Choroid plexus epithelial cell (primary cell): ENCODE measurements around the gene CLIC3.

Source experiments
- DNase-seq: peaks from one replicate; pipeline ENCODE4 v3.0.0-alpha.2; 2010; ENCODE audit warnings: low read depth
- H3K4me3 ChIP-seq: 2 replicates; pipeline ENCODE4 v1.5.1; 2011; ENCODE audit warnings: low read depth, mild to moderate bottlenecking, control low read depth, low read length, moderate library complexity
- CTCF ChIP-seq: conservative IDR thresholded peaks from 2 replicates; pipeline ENCODE4 v1.5.1; 2011; ENCODE audit warnings: low read depth, mild to moderate bottlenecking, control low read depth, inconsistent platforms, low read length, moderate library complexity

Gene CLIC3

GRCh38 chr9:136954270-136955083 lies 41.9 kb downstream of the CLIC3 start:
- no peak for DNase-seq

GRCh38 chr9:136953771-136954269 lies 42.5 kb downstream of the CLIC3 start:
- TF ChIP-seq CTCF, result no peak
- no peak overlapping the region for H3K4me3 ChIP-seq

More at GRCh38 chr9:136954270-136955083, 41.9 kb downstream of the CLIC3 start:
- TF ChIP-seq CTCF, result no peak
- no peak overlapping the region for H3K4me3 ChIP-seq

GRCh38 chr9:136952876-136953770 lies 43.2 kb downstream of the CLIC3 start:
- TF ChIP-seq CTCF, result no peak
- DNase-seq, result no peak

More at GRCh38 chr9:136953771-136954269, 42.5 kb downstream of the CLIC3 start:
- no peak for DNase-seq

GRCh38 chr9:136952321-136952850 lies 44.0 kb downstream of the CLIC3 start:
- DNase-seq, result no peak
- no peak overlapping the region for H3K4me3 ChIP-seq
- no peak for TF ChIP-seq CTCF

More at GRCh38 chr9:136952876-136953770, 43.2 kb downstream of the CLIC3 start:
- no peak overlapping the region for H3K4me3 ChIP-seq

- no peak within 1 kb of the TSS for H3K4me3 ChIP-seq
- no peak for TF ChIP-seq CTCF
- no peak for DNase-seq
Observed at GRCh38 chr9:136951541-136952320, 44.6 kb downstream of the CLIC3 start, which contains the start of gene LCN12. Gene LCN12, plus strand, starts transcription at chr9:136952273. Its CDS starts 55 bp downstream, at chr9:136952328.

GRCh38 chr9:136950656-136951276 lies 45.6 kb downstream of the CLIC3 start:
- no peak overlapping the region for H3K4me3 ChIP-seq
- no peak for TF ChIP-seq CTCF
- no peak for DNase-seq
